PFSK-1 (cell line): Measurements from ENCODE around the gene OSBPL3.

ENCODE experiments used
- POLR2AphosphoS5 ChIP-seq: IDR thresholded peaks from 2 replicates; pipeline ENCODE4 v1.6.1; 2012; ENCODE audit warnings: low read depth, mild to moderate bottlenecking, control low read depth, low read length, moderate library complexity
- TAF1 ChIP-seq: IDR thresholded peaks from 2 replicates; pipeline ENCODE4 v1.6.1; 2012; ENCODE audit warnings: low read length, control low read depth, borderline replicate concordance; ENCODE audit not compliant: insufficient read depth

DNA sequence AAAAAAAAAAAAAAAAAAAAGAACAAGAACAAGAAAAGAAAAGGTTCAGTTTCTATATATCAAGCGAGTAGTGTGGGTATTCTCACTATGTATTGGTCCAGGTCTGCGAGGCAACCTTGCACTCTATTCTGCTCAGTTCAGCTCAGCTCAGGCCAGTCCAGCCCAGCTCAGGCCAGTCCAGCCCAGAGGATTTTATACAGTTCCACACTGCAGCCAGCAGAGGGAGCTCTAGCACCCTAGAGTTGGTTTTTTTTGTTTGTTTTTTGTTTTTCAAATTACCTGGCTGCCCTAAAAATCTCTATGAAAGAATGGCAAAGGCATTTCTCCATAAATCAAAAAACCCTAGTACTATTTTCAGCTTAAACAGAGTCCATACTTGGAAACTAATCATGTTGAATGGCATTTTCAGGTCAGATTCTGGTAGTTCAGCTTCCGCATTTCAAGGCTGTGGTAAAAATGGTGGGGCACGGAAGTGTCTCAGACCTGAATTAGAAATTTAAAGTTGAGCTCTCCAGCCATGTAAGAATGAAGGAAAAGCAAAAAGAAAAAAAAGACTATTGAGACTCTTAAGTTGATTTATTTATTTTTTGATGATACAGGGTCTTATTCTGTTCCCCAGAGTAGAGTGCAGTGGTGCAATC lies 167.6 kb downstream of the OSBPL3 start:
- TF ChIP-seq POLR2AphosphoS5 (no peak), TAF1 (no peak)
